Motor neuron (in vitro differentiated cells): ENCODE measurements around the gene FBRS. TPM values are rescaled to one million over a fixed set of nuclear protein-coding genes. Genes with fewer than 3 reads are reported as not detected.

Experiments
- ATAC-seq, 8 experiments: fragments of 200-7000 bp; cut with Tn5 transposase; replicated peaks in 6 of 8; 2 replicates each; pipeline ENCODE4 v1.8.0; 2021; ENCODE audit warnings: mild to moderate bottlenecking in 8 of 8, moderate library complexity in 8 of 8
- H3K27ac ChIP-seq, 2 donors: fragments of 250-450 bp; sonication (Bioruptor Pico); 2 replicates each; pipeline ENCODE4 v1.9.0; 2021; ENCODE audit warnings: antibody characterized with exemption in 2 of 2, mild to moderate bottlenecking in 2 of 2, moderate library complexity in 1 of 2
- H3K4me1 ChIP-seq, 2 donors: fragments of 250-450 bp; sonication (Bioruptor Pico); replicated peaks in 1 of 2; 2 replicates each; pipeline ENCODE4 v1.6.1; 2021; ENCODE audit warnings: antibody characterized with exemption in 2 of 2, mild to moderate bottlenecking in 2 of 2, moderate library complexity in 1 of 2
- H3K4me3 ChIP-seq, 5 donors: fragments of 250-450 bp; sonication (Bioruptor Pico); 2 replicates each; pipeline ENCODE4 v1.9.0; 2021; ENCODE audit warnings: antibody characterized with exemption in 5 of 5, mild to moderate bottlenecking in 5 of 5, moderate library complexity in 4 of 5
- WGBS, 10 experiments: fragments of 450-650 bp; shearing (Covaris generic); methylation state at CpG; one replicate each; pipeline ENCODE4 v1.0.0; 2022; 5-methylcytosine and 5-hydroxymethylcytosine counted together
- in situ Hi-C, 9 experiments: fragments of 400-800 bp; cut with MboI; loops; one replicate each; pipeline ENCODE4 v1.15.0; 2021; ENCODE audit warnings: low sequenced_read_pairs in 9 of 9, low pct_unique_long_range_greater_than_20kb in 2 of 9; ENCODE audit not compliant: unreplicated experiment in 9 of 9
- total RNA-seq, 8 experiments: library from RNA; unstranded; fragments of 300-600 nt; gene quantifications; 2 replicates each; pipeline versions ENCODE4 v1.2.3 to v1.2.4, GENCODE V29; 2022

FBRS gene
- total RNA-seq, 8 experiments from 2014 or later: 17.4 to 53.3 (median 29.4) TPM

DNA sequence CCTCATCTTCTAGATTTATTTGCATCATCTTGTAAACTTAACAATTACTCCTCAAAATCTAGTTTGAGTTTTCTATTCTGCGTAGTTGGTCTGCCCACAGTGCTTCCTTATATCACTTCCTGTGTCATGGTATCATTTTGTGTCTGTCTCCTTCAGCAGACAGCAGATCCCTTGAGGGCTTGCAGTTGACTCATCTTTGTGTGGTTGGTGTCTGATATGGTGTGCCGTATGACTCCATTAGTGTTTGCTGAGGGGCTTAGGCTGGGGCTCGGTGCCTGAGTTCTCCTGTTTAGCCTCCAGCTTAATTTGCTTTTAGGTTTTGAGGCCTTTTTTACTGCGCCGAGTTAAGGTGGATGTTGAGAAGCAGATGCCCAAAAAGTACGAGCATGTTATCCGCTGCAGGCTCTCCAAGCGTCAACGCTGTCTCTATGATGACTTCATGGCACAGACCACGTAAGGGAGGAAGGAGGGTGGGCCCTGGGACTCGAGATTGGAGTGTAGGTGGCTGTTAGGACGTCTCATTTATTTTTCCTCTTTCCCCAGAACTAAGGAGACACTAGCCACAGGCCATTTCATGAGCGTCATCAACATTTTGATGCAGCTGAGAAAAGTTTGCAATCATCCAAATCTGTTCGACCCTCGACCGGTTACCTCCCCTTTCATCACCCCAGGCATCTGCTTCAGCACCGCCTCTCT, 57.7 kb downstream of the FBRS start:
- no peak for ATAC-seq
- in situ Hi-C loops: no loop called here

DNA sequence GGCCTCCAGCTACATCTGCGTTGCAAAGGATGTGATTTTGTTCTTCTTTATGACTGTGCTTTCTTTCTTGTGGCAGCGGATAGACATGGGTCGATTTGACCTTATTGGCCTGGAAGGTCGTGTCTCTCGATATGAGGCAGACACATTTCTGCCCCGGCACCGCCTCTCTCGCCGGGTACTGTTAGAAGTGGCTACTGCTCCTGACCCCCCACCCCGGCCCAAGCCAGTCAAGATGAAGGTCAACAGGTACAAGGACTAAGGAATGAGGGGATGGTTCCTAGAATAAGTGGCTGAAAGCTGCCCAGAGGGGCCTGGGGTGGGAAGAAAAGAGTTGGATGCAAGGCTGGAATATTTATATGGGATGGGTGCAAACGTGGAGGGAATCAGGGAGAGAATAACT, 61.9 kb downstream of the FBRS start:
- 58 to 100% (median 92%) methylated on average over 1 to 9 of the region's 11 CpGs; no CpG with 5 or more reads in 1 of the 10 experiments for WGBS, 10 experiments
- in situ Hi-C loops: no loop called here
- ATAC-seq: no peak
- Histone ChIP-seq H3K27ac (no peak overlapping the region), H3K4me1 (no peaks in the 10 kb centered on the region), H3K4me3 (no peak overlapping the region)

More for the DNA sequence above, 57.7 kb downstream of the FBRS start:
- H3K4me3 ChIP-seq: no peak overlapping the region
- WGBS, 10 experiments: 87 to 100% (median 96%) methylated on average over 1 to 16 of the region's 17 CpGs
- no peak overlapping the region for H3K27ac ChIP-seq
- no peaks in the 10 kb centered on the region for H3K4me1 ChIP-seq

Other genes starting within 250 kb of the FBRS start
- 10 to 100 TPM; 16.4 to 50.9 (median 26.7) TPM for gene DCTPP1, start 228.4 kb upstream of the FBRS start, total RNA-seq
- 10 to 100 TPM in 7 of 8 experiments, 1 to 10 TPM in 1; 8.3 to 38.0 (median 17.5) TPM for gene SEPHS2, start 212.6 kb upstream of the FBRS start, total RNA-seq
- 1 to 10 TPM in 2 of 8 experiments, under 1 TPM in 6; 0.05 to 1.9 (median 0.52) TPM for gene ITGAL, start 185.7 kb upstream of the FBRS start, total RNA-seq
- gene ZNF768, start 131.9 kb upstream of the FBRS start, total RNA-seq: 10 to 100 TPM; 19.2 to 50.4 (median 36.7) TPM
- 10 to 100 TPM in 3 of 8 experiments, 1 to 10 TPM in 5; 5.2 to 15.2 (median 8.1) TPM for gene ZNF747, start 123.6 kb upstream of the FBRS start, total RNA-seq
- 10 to 100 TPM in 3 of 8 experiments, 1 to 10 TPM in 5; 3.4 to 13.0 (median 9.3) TPM for gene ZNF764, start 100.1 kb upstream of the FBRS start, total RNA-seq
- gene ZNF688, start 86.7 kb upstream of the FBRS start, total RNA-seq: 10 to 100 TPM in 2 of 8 experiments, 1 to 10 TPM in 6; 4.5 to 13.8 (median 8.0) TPM
- gene ZNF785, start 72.7 kb upstream of the FBRS start, total RNA-seq: 10 to 100 TPM in 5 of 8 experiments, 1 to 10 TPM in 3; 4.9 to 15.0 (median 11.2) TPM
- 10 to 100 TPM in 4 of 8 experiments, 1 to 10 TPM in 4; 6.0 to 18.7 (median 10.1) TPM for gene ZNF689, start 48.0 kb upstream of the FBRS start, total RNA-seq
- gene PRR14, start 7.5 kb upstream of the FBRS start, total RNA-seq: 10 to 100 TPM; 12.4 to 30.7 (median 19.9) TPM
- gene SRCAP, start 40.7 kb downstream of the FBRS start, total RNA-seq: 10 to 100 TPM in 5 of 8 experiments, 1 to 10 TPM in 3; 6.1 to 47.8 (median 11.3) TPM
- 10 to 100 TPM; 12.0 to 35.7 (median 18.6) TPM for gene PHKG2, start 90.0 kb downstream of the FBRS start, total RNA-seq
- gene CFAP119, start 103.6 kb downstream of the FBRS start, total RNA-seq: 10 to 100 TPM in 5 of 8 experiments, 1 to 10 TPM in 3; 4.5 to 24.1 (median 11.4) TPM
- 100 to 1,000 TPM in 2 of 8 experiments, 10 to 100 TPM in 6; 65.9 to 124 (median 90.3) TPM for gene RNF40, start 103.9 kb downstream of the FBRS start, total RNA-seq
- gene ZNF629, start 128.8 kb downstream of the FBRS start, total RNA-seq: 10 to 100 TPM in 7 of 8 experiments, 1 to 10 TPM in 1; 7.9 to 32.4 (median 21.1) TPM
- gene BCL7C, start 235.6 kb downstream of the FBRS start, total RNA-seq: 10 to 100 TPM; 16.7 to 40.3 (median 20.5) TPM
- gene CTF1, start 238.2 kb downstream of the FBRS start, total RNA-seq: 1 to 10 TPM in 2 of 8 experiments, under 1 TPM in 6; 0.38 to 2.9 (median 0.66) TPM